HG03469 (cell line): ENCODE results near the gene NCF2.

Experiments used
- ATAC-seq: cut with Tn5 transposase; IDR thresholded peaks from one replicate; pipeline ENCODE4 v1.9.1; 2021; ENCODE audit warnings: mild to moderate bottlenecking, moderate library complexity, moderate number of reproducible peaks; ENCODE audit not compliant: unreplicated experiment

Gene NCF2

GRCh38 chr1:183585038-183585437 lies 5.2 kb downstream of the NCF2 start:
- no peak for ATAC-seq

DNA sequence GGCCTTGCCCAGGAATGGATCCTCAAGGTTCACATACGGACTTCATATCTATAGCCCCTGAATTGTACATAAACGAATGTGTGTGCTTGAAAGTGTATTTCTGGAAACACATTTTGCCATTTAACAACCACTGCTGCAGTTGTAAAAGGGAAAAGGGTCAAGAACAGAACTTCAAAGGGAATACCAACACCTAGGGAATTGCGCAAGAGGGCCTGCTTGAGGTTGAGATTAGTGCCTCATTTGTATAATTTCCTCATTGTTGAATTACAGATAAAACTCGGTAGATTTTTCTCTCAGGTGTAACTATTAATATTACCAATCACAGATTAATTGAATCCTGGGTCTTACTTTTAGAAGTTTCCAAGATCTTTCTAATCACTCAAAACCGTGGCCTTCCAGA lies 6.1 kb downstream of the NCF2 start:
- ATAC-seq, result no peak

DNA sequence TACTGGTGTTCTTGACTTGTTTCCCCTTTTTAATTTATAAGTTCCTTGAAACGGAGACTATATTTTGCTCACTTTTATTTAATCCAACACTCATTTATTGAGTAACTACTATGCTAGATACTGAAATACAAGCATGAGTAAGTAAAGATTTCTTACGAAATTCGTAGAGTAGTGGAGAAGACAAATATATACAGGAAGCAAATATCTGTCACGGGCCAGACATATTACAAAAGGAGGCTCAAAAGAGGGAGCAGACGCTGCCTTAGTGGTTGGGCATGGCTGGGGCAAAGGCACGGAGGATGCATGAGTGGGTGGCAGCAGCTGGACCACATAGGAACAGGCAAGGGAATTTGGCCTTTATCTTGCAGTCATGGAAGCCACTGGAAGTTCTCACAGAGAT lies 6.8 kb downstream of the NCF2 start:
- ATAC-seq, result no peak

GRCh38 chr1:183582021-183582713 lies 8.1 kb downstream of the NCF2 start:
- no peak for ATAC-seq

DNA sequence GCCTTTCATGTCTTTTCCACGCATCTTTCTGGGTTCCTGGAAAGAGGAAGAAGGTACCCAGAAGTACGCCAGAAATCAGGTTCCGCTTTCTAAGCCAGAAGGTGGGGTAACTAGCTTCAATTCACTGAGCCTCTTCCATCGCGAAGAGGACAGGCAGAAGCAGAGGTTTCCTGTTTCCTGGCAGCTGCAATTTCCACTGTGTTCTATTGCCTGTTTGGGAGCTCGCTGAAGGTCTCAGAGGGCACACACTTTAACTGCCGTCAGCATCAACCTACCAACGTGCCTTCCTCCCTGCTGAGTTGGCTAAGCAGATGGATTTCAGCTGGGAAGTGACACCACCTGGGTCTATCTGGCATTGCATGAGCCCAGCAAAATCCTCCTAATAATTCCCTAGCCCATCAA lies 10.0 kb downstream of the NCF2 start:
- ATAC-seq, result no peak

DNA sequence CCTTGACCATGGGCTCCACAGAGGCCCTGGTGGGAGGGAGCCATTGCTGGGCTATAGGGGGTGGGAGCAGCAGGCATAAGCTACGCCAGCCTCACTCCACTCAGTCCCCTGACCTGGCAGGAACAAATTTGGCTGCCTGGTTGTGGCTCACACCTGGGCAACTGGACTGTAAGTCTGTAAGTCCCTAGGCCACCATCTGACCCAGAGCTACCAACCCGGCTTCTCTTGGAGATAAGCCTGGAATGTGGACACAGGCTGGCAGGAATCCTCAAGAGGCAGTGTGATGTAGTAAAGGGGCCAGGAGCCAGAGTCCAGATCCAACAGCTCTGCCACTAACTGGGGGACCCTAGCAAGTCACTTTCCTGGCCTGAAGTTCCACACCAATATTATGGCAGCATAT lies 11.4 kb downstream of the NCF2 start:
- no peak for ATAC-seq

- no peak for ATAC-seq
Measured at GRCh38 chr1:183577897-183578465, 12.3 kb downstream of the NCF2 start.

DNA sequence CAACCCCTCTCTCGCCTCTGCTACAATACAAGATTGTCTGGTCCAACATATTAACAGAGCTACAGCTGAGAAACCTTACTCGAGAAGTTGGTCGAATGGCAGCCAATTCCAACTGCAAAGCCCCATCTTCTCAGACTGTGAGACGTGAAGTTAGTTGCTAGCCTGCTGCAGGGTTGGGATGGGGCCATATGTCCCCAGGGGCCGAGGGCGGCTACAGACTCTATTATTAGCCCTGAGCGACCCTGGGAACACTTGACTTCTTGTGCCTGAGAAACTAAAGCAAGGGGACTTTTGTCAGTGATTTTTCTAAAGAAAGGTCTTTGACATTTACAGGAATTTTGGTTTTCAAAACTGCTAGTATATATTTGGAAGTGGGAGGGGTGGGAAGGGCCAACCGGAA lies 13.7 kb downstream of the NCF2 start:
- no peak for ATAC-seq

DNA sequence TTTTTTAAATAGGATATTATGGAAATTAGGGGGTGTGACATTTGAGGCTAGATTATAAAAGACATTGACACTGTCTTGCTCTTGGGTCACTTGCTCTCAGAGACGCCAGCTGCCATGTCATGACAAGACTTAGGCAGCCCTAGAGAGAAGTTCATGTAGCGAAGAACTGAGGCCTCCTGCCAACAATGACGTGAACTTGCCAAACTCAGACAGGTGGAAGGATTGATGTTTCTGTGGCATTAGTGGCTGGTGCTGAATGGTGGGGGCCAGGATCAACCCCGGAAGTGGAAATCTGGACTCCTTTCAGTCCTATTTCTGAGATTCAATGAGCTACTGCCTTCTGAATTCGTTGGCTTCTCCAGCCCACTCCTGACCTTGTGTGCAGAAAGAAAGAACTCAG lies 14.7 kb downstream of the NCF2 start:
- ATAC-seq, result no peak

- no peak for ATAC-seq
Measured at GRCh38 chr1:183572721-183573120, 17.5 kb downstream of the NCF2 start.

- no peak for ATAC-seq
Measured at GRCh38 chr1:183571678-183572268, 18.5 kb downstream of the NCF2 start.

GRCh38 chr1:183570451-183570850 lies 19.8 kb downstream of the NCF2 start:
- no peak for ATAC-seq

- ATAC-seq, result no peak
Measured at GRCh38 chr1:183569801-183570200, 20.5 kb downstream of the NCF2 start.

- ATAC-seq, result no peak
Measured at GRCh38 chr1:183569141-183569540, 21.1 kb downstream of the NCF2 start.

DNA sequence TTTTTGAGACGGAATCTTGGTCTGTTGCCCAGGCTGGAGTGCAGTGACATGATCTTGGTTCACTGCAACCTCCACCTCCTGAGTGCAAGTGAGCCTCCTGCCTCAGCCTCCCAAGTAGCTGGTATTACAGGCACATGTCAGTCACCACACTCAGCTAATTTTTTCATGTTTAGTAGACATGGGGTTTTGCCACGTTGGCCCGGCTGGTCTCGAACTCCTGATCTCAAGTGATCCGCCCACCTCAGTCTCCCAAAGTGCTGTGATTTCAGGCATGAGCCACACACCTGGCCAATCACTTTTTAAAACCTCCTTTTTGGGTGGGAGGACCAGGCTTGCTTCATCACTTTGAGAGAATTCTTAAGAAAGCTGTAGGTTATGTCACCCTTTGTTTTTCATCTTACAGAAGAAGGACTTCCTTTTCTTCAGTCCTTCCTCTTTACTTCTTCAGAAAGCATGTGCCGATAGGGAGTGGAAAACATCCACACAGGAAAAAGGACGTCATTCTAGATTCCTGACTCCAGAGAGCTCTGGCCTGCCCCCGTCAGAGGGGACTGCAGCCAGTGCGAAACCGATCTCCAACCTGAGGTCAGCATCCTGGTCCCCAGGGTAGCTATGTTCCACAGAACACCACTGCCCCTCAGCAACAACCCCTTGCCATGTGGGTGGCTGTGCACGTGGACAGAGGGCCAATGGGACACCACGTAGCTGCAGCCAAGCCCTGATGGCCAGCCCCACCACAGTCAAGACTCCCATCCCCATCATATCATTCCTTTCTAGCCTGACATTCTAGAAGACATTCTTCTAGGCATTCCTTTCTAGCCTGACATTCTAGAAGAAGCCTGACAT lies 21.9 kb downstream of the NCF2 start:
- no peak for ATAC-seq

DNA sequence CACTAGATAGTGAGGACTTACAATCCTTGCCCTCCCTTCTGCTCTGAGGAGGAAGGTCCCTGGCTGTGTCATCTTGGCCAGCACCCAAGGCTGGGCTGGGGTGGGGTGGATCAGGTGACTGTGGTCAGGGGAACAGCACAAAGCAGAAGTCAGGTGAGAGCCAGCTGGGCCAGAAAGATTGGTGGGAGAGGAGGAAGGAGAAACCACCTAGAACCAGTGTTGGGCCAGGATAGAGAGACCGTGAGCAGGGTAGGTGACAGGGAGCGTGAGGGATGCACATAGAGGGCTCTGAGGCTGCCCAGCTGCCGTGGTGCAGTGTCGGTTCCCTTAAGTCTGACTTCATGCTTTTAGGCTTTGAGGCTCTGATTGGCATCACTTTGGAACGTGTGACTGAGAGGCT lies 22.7 kb downstream of the NCF2 start:
- no peak for ATAC-seq

DNA sequence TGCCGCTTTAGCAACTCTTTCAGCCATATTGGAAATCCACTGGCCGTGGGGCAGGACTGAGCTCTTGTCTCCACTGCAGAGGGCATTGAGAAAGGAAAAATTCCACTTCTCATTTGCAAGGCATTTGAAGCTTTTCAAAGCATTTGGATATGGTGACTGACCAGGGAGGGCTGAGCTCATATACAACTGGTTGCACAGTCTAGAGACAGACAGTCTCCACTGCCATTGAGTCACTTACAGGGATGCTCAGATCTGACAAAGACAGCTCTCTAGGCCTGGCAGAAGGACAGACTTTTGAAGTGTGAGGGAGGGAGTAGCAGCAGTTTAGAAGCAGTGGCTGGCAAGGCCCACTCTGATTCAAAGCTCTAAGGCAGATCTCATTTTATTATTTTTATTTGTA lies 24.2 kb downstream of the NCF2 start:
- no peak for ATAC-seq

DNA sequence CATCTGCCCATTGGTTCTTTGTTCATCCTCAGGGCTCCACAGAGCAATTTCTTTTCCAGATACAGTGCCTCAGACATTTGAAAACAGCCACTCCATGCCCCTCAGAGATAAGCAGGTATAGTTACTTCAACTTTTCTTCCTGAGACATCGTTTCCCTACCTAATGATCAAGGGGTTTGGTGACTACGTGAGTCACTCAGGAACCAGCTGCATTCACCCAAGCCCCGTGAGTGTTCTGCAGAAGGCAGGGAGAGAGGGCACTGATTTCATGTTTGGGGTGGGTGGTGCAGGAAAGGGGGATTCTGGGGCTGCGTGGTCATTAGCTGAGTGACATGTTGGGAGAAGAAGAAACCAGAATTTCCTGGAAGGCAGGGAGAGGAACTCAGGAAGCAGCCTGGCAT lies 25.0 kb downstream of the NCF2 start:
- ATAC-seq, result no peak

- ATAC-seq, result no peak
Measured at GRCh38 chr1:183562701-183563100, 27.6 kb downstream of the NCF2 start.

DNA sequence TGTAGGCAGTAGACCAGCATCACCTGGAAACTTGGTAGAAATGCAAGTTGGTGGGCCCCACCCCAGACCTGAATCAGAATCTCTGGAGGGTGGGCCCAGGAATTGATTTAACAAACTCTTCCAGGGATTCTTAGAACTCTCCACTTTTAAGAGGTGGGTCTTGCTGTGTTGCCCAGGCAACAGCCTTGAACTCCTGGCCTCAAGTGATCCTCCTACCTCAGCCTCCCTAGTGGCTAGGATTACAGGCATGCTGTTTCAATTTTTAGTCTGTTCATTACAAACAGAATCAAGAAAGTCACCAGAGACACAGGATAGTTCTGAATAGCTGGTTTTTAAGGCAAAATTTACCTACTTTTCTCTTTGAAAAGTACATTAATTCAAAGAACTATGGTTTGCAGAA lies 31.2 kb downstream of the NCF2 start:
- no peak for ATAC-seq

DNA sequence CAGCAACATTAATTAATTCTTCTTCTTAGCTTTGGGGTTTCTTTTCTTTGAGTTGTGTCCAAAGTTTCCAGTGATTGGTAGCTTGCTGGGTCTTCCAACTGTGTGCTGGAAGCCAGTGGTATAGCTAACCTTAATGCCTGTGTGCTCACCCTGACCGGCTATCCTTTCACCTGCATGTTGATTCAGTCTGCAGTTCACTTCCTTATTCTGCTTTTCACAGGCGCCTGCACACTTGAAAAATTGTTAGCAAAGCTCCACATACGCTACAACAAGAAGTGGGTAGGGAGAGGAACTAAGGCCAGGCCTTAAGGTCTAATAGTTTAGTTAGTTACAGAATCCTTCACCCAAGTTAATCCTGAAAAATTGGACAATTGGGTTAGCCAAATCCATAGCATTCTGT lies 35.7 kb downstream of the NCF2 start:
- no peak for ATAC-seq

- ATAC-seq, result no peak
Measured at GRCh38 chr1:183553764-183554163, 36.5 kb downstream of the NCF2 start.
